ENCODE results near the gene AMIGO1. TPM values are rescaled to one million over a fixed set of nuclear protein-coding genes. Genes with fewer than 3 reads are reported as not detected.

AMIGO1 gene
- total RNA-seq, 1 experiment from 2014 or later: 1.5 TPM

- Mint-ChIP-seq H3K4me1 (ENCODE audit: low read depth, unreplicated experiment) (no peaks in the 10 kb centered on the region), H3K36me3 (ENCODE audit: insufficient read depth, unreplicated experiment) (no peaks in the 10 kb centered on the region), H3K9me3 (ENCODE audit: unreplicated experiment) (no peaks in the 10 kb centered on the region), H3K27ac (ENCODE audit: unreplicated experiment) (peak overlapping the region; percentile 88), H3K27me3 (ENCODE audit: insufficient read depth, unreplicated experiment) (peaks cover 6% of the 10 kb centered on the region), H3K4me3 (ENCODE audit: unreplicated experiment) (peak overlapping the region; percentile 94)
- intact Hi-C loops (cut with micrococcal nuclease; ENCODE audit: unreplicated experiment): loop anchor here (5.0 kb wide), 1 partner anchor 57 kb away; the partner anchor contains the start of gene PSMA5
- Histone ChIP-seq H3K36me3 (ENCODE audit: control insufficient read depth, insufficient read depth, low read length) (no peaks in the 10 kb centered on the region), H3K9me3 (no peaks in the 10 kb centered on the region), H3K27me3 (replicated peaks; ENCODE audit: control insufficient read depth, insufficient read depth, low read length) (no peaks in the 10 kb centered on the region), H3K4me3 (ENCODE audit: low read depth, low read length) (peak overlapping the region; percentile 81), H3K4me1 (peaks cover 5% of the 10 kb centered on the region; the same call in 1 of the 2 replicates)
- no peak for DNase-seq
- no TSS peak for BruUV-seq (replicated peaks)
- TF ChIP-seq CTCF (IDR thresholded peaks at IDR 0.05; ENCODE audit: insufficient read depth in 1 of 2, low read depth in 1 of 2, low read length in 1 of 2, severe bottlenecking in 1 of 2, unreplicated experiment in 1 of 2): no peak
- POLR2A ChIA-PET: no interaction called here
- CTCF ChIA-PET: interaction anchor here (0.9 to 1.3 kb wide), 2 partner anchors 9 to 45 kb away, joined by 5 to 7 read pairs; partner anchors contain the start of gene CYB561D1
Observed at GRCh38 chr1:109484519-109484975, 25.0 kb downstream of the AMIGO1 start.

- H3K27me3 ChIP-seq (replicated peaks; ENCODE audit: control insufficient read depth, insufficient read depth, low read length): no peaks in the 10 kb centered on the region
- intact Hi-C loops (cut with micrococcal nuclease; ENCODE audit: unreplicated experiment): loop anchor here (5.0 kb wide), 1 partner anchor 57 kb away; the partner anchor contains the start of gene PSMA5
- DNase-seq: peak; percentile 89
- H3K4me3 ChIP-seq (ENCODE audit: low read depth, low read length): peak within 1 kb of the TSS; percentile 81
- Mint-ChIP-seq H3K27ac (ENCODE audit: unreplicated experiment) (peak within 1 kb of the TSS; percentile 88), H3K36me3 (ENCODE audit: insufficient read depth, unreplicated experiment) (no peaks in the 10 kb centered on the region), H3K4me3 (ENCODE audit: unreplicated experiment) (peak within 1 kb of the TSS; percentile 94), H3K4me1 (ENCODE audit: low read depth, unreplicated experiment) (no peaks in the 10 kb centered on the region), H3K9me3 (ENCODE audit: unreplicated experiment) (no peaks in the 10 kb centered on the region), H3K27me3 (ENCODE audit: insufficient read depth, unreplicated experiment) (peaks cover 7% of the 10 kb centered on the region)
- H3K4me1 ChIP-seq: peaks cover 5% of the 10 kb centered on the region; the same call in 1 of the 2 replicates
- ChIA-PET POLR2A (interaction anchor here (0.6 kb wide), 4 partner anchors 10 to 56 kb away, joined by 3 to 12 read pairs (median 7); partner anchors contain the start of gene CYB561D1), CTCF (interaction anchor here (0.6 to 1.3 kb wide), 5 partner anchors 10 to 684 kb away, joined by 3 to 8 read pairs (median 5); partner anchors contain the start of gene CYB561D1)
- TF ChIP-seq CTCF (IDR thresholded peaks at IDR 0.05; ENCODE audit: insufficient read depth in 1 of 2, low read depth in 1 of 2, low read length in 1 of 2, severe bottlenecking in 1 of 2, unreplicated experiment in 1 of 2): no peak
- BruUV-seq (replicated peaks): no TSS peak
- no peaks in the 10 kb centered on the region for H3K9me3 ChIP-seq
- no peaks in the 10 kb centered on the region for H3K36me3 ChIP-seq (ENCODE audit: control insufficient read depth, insufficient read depth, low read length)
Observed at GRCh38 chr1:109483672-109484518, 25.6 kb downstream of the AMIGO1 start, which contains the start of gene ATXN7L2. ATXN7L2 (plus strand) TSS chr1:109483905; CDS start chr1:109483954, 49 bp downstream.

Data from Caco-2 (cell line).